Measurements from ENCODE around the gene MTNR1B. TPM values are rescaled to one million over a fixed set of nuclear protein-coding genes. Genes with fewer than 3 reads are reported as not detected.

Gene MTNR1B
- total RNA-seq, 2 donors from 2014 or later: not detected

GRCh38 chr11:93028960-93029522 lies 59.6 kb downstream of the MTNR1B start:
- peak in 1 of 2 donors; percentile 48 for ATAC-seq (replicated peaks in 1 of 2)
- H3K4me3 Mint-ChIP-seq: peak overlapping the region in 1 of 2 donors; percentile 38
- H3K4me1 Mint-ChIP-seq (ENCODE audit: low read depth): no peaks in the 10 kb centered on the region
- H3K36me3 Mint-ChIP-seq (ENCODE audit: insufficient read depth in 2 of 2): no peaks in the 10 kb centered on the region
- H3K27ac Mint-ChIP-seq: no peak overlapping the region
- H3K27me3 Mint-ChIP-seq (ENCODE audit: low read depth): peaks cover 11% of the 10 kb centered on the region
- no peak for DNase-seq
- peaks cover 0 to 2% of the 10 kb centered on the region in 2 donors for H3K9me3 Mint-ChIP-seq

DNA sequence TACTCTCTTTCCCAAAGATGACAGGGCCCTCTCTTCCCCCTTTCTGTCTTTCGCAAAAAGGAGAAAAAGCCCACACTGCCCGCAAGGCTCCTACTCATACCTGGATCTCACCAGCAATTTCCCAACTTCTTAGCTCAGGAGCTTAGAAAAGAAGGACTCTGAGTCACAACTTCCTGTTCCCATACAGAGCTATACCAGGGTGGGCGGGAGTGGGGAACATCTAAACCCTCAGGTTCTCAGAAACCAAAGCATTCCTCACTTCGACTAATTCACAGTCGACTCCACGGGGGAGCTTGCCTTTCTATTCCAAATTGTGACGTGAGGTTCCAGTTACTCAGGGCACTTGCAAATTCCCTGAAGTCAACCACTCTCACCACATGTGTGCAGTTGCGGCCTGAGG lies 61.9 kb downstream of the MTNR1B start:
- DNase-seq (no peak), ATAC-seq (replicated peaks in 1 of 2) (peak in 1 of 2 donors; percentile 55)
- H3K9me3 Mint-ChIP-seq: peaks cover 0 to 2% of the 10 kb centered on the region in 2 donors
- peak overlapping the region in 1 of 2 donors; percentile 11 for H3K4me3 Mint-ChIP-seq
- H3K27ac Mint-ChIP-seq: no peak overlapping the region
- no peaks in the 10 kb centered on the region for H3K36me3 Mint-ChIP-seq (ENCODE audit: insufficient read depth in 2 of 2)
- no peaks in the 10 kb centered on the region for H3K4me1 Mint-ChIP-seq (ENCODE audit: low read depth)
- H3K27me3 Mint-ChIP-seq (ENCODE audit: low read depth): peaks cover 14% of the 10 kb centered on the region

Other genes starting within 250 kb of the MTNR1B start
- 10 to 100 TPM; 18.0 to 20.2 TPM for gene SLC36A4, start 228.3 kb downstream of the MTNR1B start, total RNA-seq

Data from activated T-cell treated with anti-CD3 and anti-CD28 coated beads, Interleukin-2, amount 50 U/mL, for 72 hours (primary cell).